Bronchial epithelial cell (primary cell): ENCODE results near the gene PLCD3. TPM values are rescaled to one million over a fixed set of nuclear protein-coding genes. Genes with fewer than 3 reads are reported as not detected.
A peak's percentile ranks its signal among the peaks of the same experiment; 100 is the strongest.

Experiments used
- DNase-seq: peaks from one replicate; pipeline ENCODE4 v3.0.0-alpha.2; 2010; ENCODE audit warnings: low read depth
- FAIRE-seq: peaks from 2 replicates; lab custom pipeline; 2011; peaks lifted over from hg19 to GRCh38; lab: Jason Lieb, UNC
- H3K27me3 ChIP-seq: 2 replicates; pipeline ENCODE4 v1.5.1; 2011; ENCODE audit warnings: low read length; ENCODE audit not compliant: control insufficient read depth, insufficient read depth
- H3K36me3 ChIP-seq: 2 replicates; pipeline ENCODE4 v1.5.1; 2011; ENCODE audit warnings: low read length; ENCODE audit not compliant: control insufficient read depth, insufficient read depth
- H3K4me3 ChIP-seq: 2 replicates; pipeline ENCODE4 v1.5.1; 2011; ENCODE audit warnings: mild to moderate bottlenecking, low read depth, low read length, control low read depth
- CTCF ChIP-seq: IDR thresholded peaks from 2 replicates; pipeline ENCODE4 v1.5.1; 2011; ENCODE audit warnings: mild to moderate bottlenecking, moderate library complexity, low read length, control low read depth, inconsistent platforms; ENCODE audit not compliant: insufficient read depth, severe bottlenecking
- total RNA-seq: library from RNA; depleted of rRNA; stranded (reverse); fragments of >200 nt; gene quantifications from 2 replicates; pipeline ENCODE4 v1.2.1, GENCODE V29; 2014

PLCD3 gene
- total RNA-seq, 1 donor from 2014 or later, result 44.0 TPM

DNA sequence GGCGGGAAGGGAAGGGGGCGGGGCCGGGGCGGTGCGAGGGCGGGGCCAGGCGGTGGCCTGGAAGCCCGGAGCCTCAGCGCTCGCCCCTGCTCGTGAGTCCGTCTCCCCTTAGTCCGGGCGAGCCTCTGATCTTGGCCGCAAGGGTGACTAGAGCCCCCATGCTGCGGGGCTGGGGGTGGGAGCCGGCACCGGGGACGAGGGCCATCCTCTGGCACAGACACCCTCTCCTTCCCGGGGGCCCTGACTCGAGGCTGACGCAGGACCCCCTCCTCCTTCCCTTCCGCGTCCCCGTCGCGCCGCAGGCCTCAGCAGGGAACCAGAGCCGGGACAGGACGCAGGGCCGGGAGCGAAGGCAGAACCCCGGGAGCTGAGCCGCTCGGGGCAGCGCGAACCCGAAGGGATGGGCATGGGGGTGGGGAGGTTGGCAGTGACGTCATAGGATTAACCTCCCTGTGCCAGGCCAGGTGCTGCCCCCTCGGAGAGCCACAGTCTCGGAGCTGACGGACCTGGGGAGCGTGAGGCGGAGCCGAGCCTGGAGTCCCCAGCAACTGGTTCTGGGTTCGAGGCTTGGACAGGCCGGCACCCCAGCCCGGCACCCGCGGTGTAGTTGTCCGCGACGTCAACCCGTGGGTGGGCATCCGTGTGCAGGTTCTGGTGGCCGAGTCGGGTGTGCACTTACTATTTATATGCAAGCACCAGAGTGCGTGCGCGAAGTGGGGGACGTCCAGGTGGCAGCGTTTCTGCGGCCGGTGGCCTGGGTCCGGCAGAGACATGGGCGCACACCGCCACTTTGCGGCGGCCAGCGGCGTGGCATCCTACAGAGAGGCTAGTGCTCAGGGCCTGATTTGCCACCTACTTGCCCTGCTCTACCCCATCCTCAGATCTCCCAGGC lies 503 bp upstream of the PLCD3 start:
- FAIRE-seq (no peak), DNase-seq (peak; percentile 56)
- Histone ChIP-seq H3K4me3 (peak overlapping the region; percentile 86), H3K36me3 (no peaks in the 10 kb centered on the region), H3K27me3 (no peaks in the 10 kb centered on the region)
- peak; percentile 97 for TF ChIP-seq CTCF

DNA sequence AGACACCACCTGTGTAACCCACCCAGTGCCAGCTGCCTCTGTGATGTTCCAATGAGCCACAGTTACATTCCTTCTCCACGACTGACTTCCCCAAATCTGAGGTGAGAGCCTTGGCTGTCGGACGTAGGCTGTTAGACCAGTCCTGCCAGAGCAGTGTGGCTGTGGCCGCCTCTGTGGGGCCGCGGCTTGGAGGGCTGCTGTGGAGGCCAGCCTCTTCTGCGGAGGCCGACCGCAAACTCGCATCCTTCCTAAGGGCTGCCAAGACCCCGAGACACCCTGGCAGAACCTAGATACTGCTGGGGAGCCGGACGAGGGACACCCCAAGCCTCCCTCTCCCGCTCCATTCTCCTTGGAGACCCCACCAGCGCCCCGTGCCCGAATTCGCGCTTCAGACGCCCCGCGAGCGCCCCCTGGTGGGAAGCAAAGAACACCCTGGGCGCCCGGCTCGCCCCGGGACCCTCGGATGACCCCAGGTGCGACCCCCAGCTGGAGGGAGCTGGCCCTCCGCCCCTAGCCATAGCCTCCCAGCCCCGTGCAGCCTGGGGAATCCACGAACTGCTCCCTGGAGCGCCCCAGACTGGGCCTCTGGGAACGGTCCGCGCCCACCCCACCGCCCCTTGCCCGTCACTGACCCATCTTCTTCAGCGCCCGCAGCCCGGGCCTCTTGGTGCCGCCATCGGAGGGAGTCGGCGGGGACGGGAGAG lies 547 bp downstream of the PLCD3 start:
- DNase-seq, result no peak
- Histone ChIP-seq H3K4me3 (peak overlapping the region; percentile 86), H3K36me3 (no peaks in the 10 kb centered on the region), H3K27me3 (no peaks in the 10 kb centered on the region)
- FAIRE-seq, result no peak
- TF ChIP-seq CTCF, result peak; percentile 81

- Histone ChIP-seq H3K4me3 (peak overlapping the region; percentile 86), H3K27me3 (no peaks in the 10 kb centered on the region), H3K36me3 (no peaks in the 10 kb centered on the region)
- DNase-seq, result peak; percentile 57
- TF ChIP-seq CTCF, result no peak
- no peak for FAIRE-seq
Measured at GRCh38 chr17:45130681-45131615, 1.4 kb downstream of the PLCD3 start.

- no peak for TF ChIP-seq CTCF
- no peak for FAIRE-seq
- H3K36me3 ChIP-seq, result no peaks in the 10 kb centered on the region
- DNase-seq, result no peak
- H3K27me3 ChIP-seq, result no peaks in the 10 kb centered on the region
- no peak overlapping the region for H3K4me3 ChIP-seq
Measured at GRCh38 chr17:45129940-45130680, 2.2 kb downstream of the PLCD3 start.

DNA sequence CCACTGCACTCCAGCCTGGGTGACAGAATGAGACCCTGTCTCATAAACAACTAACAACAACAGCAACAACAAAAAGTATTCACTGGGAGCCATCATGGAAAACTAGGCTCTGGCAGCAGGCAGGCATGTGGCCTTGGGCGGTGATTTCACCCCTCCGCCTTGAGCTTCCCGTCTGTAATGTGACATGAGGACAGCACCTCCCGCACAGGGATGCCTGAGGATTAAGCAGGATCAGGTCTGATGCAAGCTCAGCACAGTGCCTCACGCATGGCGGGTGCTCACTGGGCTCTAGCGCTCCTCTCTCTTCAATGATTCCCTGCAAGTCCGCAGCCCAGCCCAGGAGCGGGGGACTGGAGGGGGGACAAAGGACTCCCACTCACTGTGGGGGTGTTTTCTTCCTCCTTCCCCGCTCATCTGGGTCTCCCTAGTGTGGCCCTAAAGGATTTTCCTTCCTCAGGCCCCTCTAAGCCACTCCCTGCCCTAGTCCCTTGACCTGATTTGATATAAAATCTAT lies 2.8 kb downstream of the PLCD3 start:
- no peaks in the 10 kb centered on the region for H3K27me3 ChIP-seq
- TF ChIP-seq CTCF, result no peak
- FAIRE-seq, result no peak
- no peak overlapping the region for H3K4me3 ChIP-seq
- no peaks in the 10 kb centered on the region for H3K36me3 ChIP-seq
- no peak for DNase-seq
